H9 (cell line): ENCODE measurements around the gene ZSCAN31. TPM values are rescaled to one million over a fixed set of nuclear protein-coding genes. Genes with fewer than 3 reads are reported as not detected.

ENCODE experiments used
- DNase-seq: peaks from one replicate; pipeline ENCODE4 v3.0.0-alpha.2; 2017
- H2AFZ ChIP-seq: one replicate; pipeline ENCODE4 v1.6.1; 2013; ENCODE audit warnings: mild to moderate bottlenecking, low read length, control low read depth, moderate library complexity
- H2AK5ac ChIP-seq: 2 replicates; pipeline ENCODE4 v1.6.1; 2013; ENCODE audit warnings: low read length, control low read depth, mixed read lengths; ENCODE audit not compliant: insufficient read length
- H2BK120ac ChIP-seq: one replicate; pipeline ENCODE4 v1.6.1; 2013; ENCODE audit warnings: low read depth, mild to moderate bottlenecking, low read length, control low read depth, inconsistent platforms; ENCODE audit not compliant: poor library complexity, severe bottlenecking
- H2BK12ac ChIP-seq: 2 replicates; pipeline ENCODE4 v1.6.1; 2013; ENCODE audit warnings: low read length, control low read depth, mixed read lengths, low read depth; ENCODE audit not compliant: insufficient read length
- H2BK15ac ChIP-seq: 2 replicates; pipeline ENCODE4 v1.6.1; 2013; ENCODE audit warnings: low read depth, low read length, control low read depth
- H2BK20ac ChIP-seq: one replicate; pipeline ENCODE4 v1.6.1; 2013; ENCODE audit warnings: low read depth, mild to moderate bottlenecking, low read length, control low read depth, inconsistent platforms; ENCODE audit not compliant: poor library complexity, severe bottlenecking
- H2BK5ac ChIP-seq: 2 replicates; pipeline ENCODE4 v1.6.1; 2013; ENCODE audit warnings: low read length, control low read depth, mixed read lengths; ENCODE audit not compliant: insufficient read length
- H3K14ac ChIP-seq: 2 replicates; pipeline ENCODE4 v1.6.1; 2013; ENCODE audit warnings: low read length, control low read depth; ENCODE audit not compliant: insufficient read depth
- H3K18ac ChIP-seq: 2 replicates; pipeline ENCODE4 v1.6.1; 2013; ENCODE audit warnings: low read depth, mild to moderate bottlenecking, mixed read lengths, low read length, control low read depth; ENCODE audit not compliant: insufficient read length
- H3K23ac ChIP-seq: 2 replicates; pipeline ENCODE4 v1.6.1; 2013; ENCODE audit warnings: low read length, control low read depth, mixed read lengths, low read depth; ENCODE audit not compliant: insufficient read length
- H3K23me2 ChIP-seq: 2 replicates; pipeline ENCODE4 v1.6.1; 2013; ENCODE audit warnings: low read depth, mild to moderate bottlenecking, mixed read lengths, low read length, control low read depth; ENCODE audit not compliant: insufficient read length, poor library complexity, severe bottlenecking
- H3K27ac ChIP-seq: 2 replicates; pipeline ENCODE4 v1.5.1; 2013; ENCODE audit warnings: low read length, control low read depth, mixed read lengths, low read depth; ENCODE audit not compliant: insufficient read length
- H3K27me3 ChIP-seq: 2 replicates; pipeline ENCODE4 v1.6.1; 2013; ENCODE audit warnings: low read length, control low read depth, inconsistent platforms; ENCODE audit not compliant: insufficient read depth
- H3K4ac ChIP-seq: 2 replicates; pipeline ENCODE4 v1.6.1; 2013; ENCODE audit warnings: low read depth, mild to moderate bottlenecking, control low read depth, inconsistent platforms, low read length, moderate library complexity
- H3K4me1 ChIP-seq: 2 replicates; pipeline ENCODE4 v1.6.1; 2013; ENCODE audit warnings: low read length, control low read depth, inconsistent platforms; ENCODE audit not compliant: insufficient read depth
- H3K4me2 ChIP-seq: 2 replicates; pipeline ENCODE4 v1.6.1; 2013; ENCODE audit warnings: low read length, control low read depth, mixed read lengths; ENCODE audit not compliant: insufficient read length, insufficient read depth
- H3K56ac ChIP-seq: 2 replicates; pipeline ENCODE4 v1.6.1; 2013; ENCODE audit warnings: low read depth, mild to moderate bottlenecking, mixed read lengths, low read length, control low read depth; ENCODE audit not compliant: insufficient read length
- H3K79me1 ChIP-seq: 2 replicates; pipeline ENCODE4 v1.6.1; 2013; ENCODE audit warnings: low read depth, mild to moderate bottlenecking, moderate library complexity, low read length, control low read depth, inconsistent platforms; ENCODE audit not compliant: insufficient read depth, poor library complexity, severe bottlenecking
- H3K79me2 ChIP-seq: 2 replicates; pipeline ENCODE4 v1.6.1; 2013; ENCODE audit warnings: low read length, control low read depth, inconsistent platforms; ENCODE audit not compliant: insufficient read depth
- H3K9ac ChIP-seq: 2 replicates; pipeline ENCODE4 v1.6.1; 2013; ENCODE audit warnings: low read length, control low read depth, mixed read lengths; ENCODE audit not compliant: insufficient read length; ENCODE audit errors: extremely low read depth
- H3K9me3 ChIP-seq: one replicate; pipeline ENCODE4 v1.6.1; 2013; ENCODE audit warnings: low read depth, low read length, inconsistent platforms; ENCODE audit not compliant: control insufficient read depth
- H3T11ph ChIP-seq: one replicate; pipeline ENCODE4 v1.6.1; 2013; ENCODE audit warnings: mild to moderate bottlenecking, low read length, control low read depth, inconsistent platforms
- H4K20me1 ChIP-seq: one replicate; pipeline ENCODE4 v1.6.1; 2013; ENCODE audit not compliant: control insufficient read depth, insufficient read length, insufficient read depth
- H4K5ac ChIP-seq: 2 replicates; pipeline ENCODE4 v1.6.1; 2013; ENCODE audit warnings: low read depth, mild to moderate bottlenecking, mixed read lengths, low read length, control low read depth; ENCODE audit not compliant: insufficient read length
- H4K8ac ChIP-seq: replicated peaks from 2 replicates; pipeline ENCODE4 v1.6.1; 2013; ENCODE audit warnings: low read length, control low read depth, mixed read lengths, low read depth; ENCODE audit not compliant: insufficient read length
- H4K91ac ChIP-seq: 2 replicates; pipeline ENCODE4 v1.6.1; 2013; ENCODE audit warnings: low read depth, mild to moderate bottlenecking, moderate library complexity, mixed read lengths, low read length, control low read depth; ENCODE audit not compliant: insufficient read length
- H3K27ac Mint-ChIP-seq, 3 experiments: 2 replicates in 2 of 3; 3 replicates in 1 of 3; pipeline ENCODE4 v1.8.0; 2020 to 2021; ENCODE audit warnings: mixed read lengths in 3 of 3, mild to moderate bottlenecking in 1 of 3, moderate library complexity in 1 of 3
- H3K27me3 Mint-ChIP-seq: 2 replicates; pipeline ENCODE4 v1.8.0; 2021; ENCODE audit warnings: low read depth, mild to moderate bottlenecking, moderate library complexity, mixed read lengths
- H3K36me3 Mint-ChIP-seq, 3 experiments: 2 replicates in 2 of 3; 3 replicates in 1 of 3; pipeline ENCODE4 v1.8.0; 2020 to 2021; ENCODE audit warnings: low read depth in 3 of 3, mixed read lengths in 3 of 3; ENCODE audit not compliant: insufficient read depth in 1 of 3
- H3K4me1 Mint-ChIP-seq, 2 experiments: 2 replicates each; pipeline ENCODE4 v1.8.0; 2020; ENCODE audit warnings: mixed read lengths in 2 of 2
- H3K4me3 Mint-ChIP-seq, 2 experiments: 2 replicates in 1 of 2; 3 replicates in 1 of 2; pipeline ENCODE4 v1.8.0; 2020 to 2021; ENCODE audit warnings: mild to moderate bottlenecking in 2 of 2, mixed read lengths in 2 of 2, moderate library complexity in 1 of 2
- H3K9me3 Mint-ChIP-seq, 2 experiments: 2 replicates in 1 of 2; 3 replicates in 1 of 2; pipeline ENCODE4 v1.8.0; 2020; ENCODE audit warnings: mild to moderate bottlenecking in 2 of 2, mixed read lengths in 2 of 2, moderate library complexity in 1 of 2
- CTCF ChIP-seq: fragments of 200-600 bp; sonication (generic); conservative IDR thresholded peaks from 3 replicates; pipeline ENCODE4 v1.8.0; 2021; ENCODE audit warnings: antibody characterized with exemption, mild to moderate bottlenecking
- WGBS: extraction: QIAGEN DNeasy Blood & Tissue Kit; methylation state at CpG from one replicate; pipeline ENCODE4 v1.1.7; 2013; ENCODE audit warnings: missing lambda C conversion rate, low lambda C conversion rate, mixed read lengths; ENCODE audit not compliant: insufficient read length; ENCODE audit errors: extremely low coverage; 5-methylcytosine and 5-hydroxymethylcytosine counted together
- total RNA-seq: library from RNA; stranded (reverse); gene quantifications from 2 replicates; pipeline ENCODE4 v1.2.1, GENCODE V29; 2021

The ZSCAN31 gene
- total RNA-seq, 1 experiment from 2014 or later, result 7.1 TPM

GRCh38 chr6:28371706-28372451, 35.9 kb upstream of the ZSCAN31 start:
- Histone ChIP-seq H3T11ph (no peak overlapping the region), H2BK12ac (no peak overlapping the region), H3K79me2 (no peaks in the 10 kb centered on the region), H2BK20ac (no peak overlapping the region), H3K9ac (no peak overlapping the region), H2BK5ac (no peak overlapping the region), H4K20me1 (no peaks in the 10 kb centered on the region), H3K9me3 (no peaks in the 10 kb centered on the region), H3K18ac (no peak overlapping the region), H3K27ac (no peak overlapping the region), H3K4me2 (no peak overlapping the region), H2AK5ac (no peak overlapping the region), H3K56ac (no peak overlapping the region), H4K5ac (no peak overlapping the region), H3K23ac (no peak overlapping the region), H3K4me1 (no peaks in the 10 kb centered on the region), H4K8ac (no peak overlapping the region), H3K14ac (no peak overlapping the region), H2AFZ (no peak overlapping the region), H4K91ac (no peak overlapping the region), H3K27me3 (no peaks in the 10 kb centered on the region), H3K79me1 (no peaks in the 10 kb centered on the region), H2BK120ac (no peak overlapping the region), H2BK15ac (no peak overlapping the region), H3K23me2 (no peaks in the 10 kb centered on the region), H3K4ac (no peak overlapping the region)
- H3K4me1 Mint-ChIP-seq, result no peaks in the 10 kb centered on the region
- DNase-seq, result no peak
- H3K9me3 Mint-ChIP-seq, result no peaks in the 10 kb centered on the region
- H3K27me3 Mint-ChIP-seq, result no peaks in the 10 kb centered on the region
- WGBS, result no CpG with 5 or more reads among the region's 9 CpGs
- no peak overlapping the region for H3K4me3 Mint-ChIP-seq
- no peak for TF ChIP-seq CTCF
- no peak overlapping the region for H3K27ac Mint-ChIP-seq
- H3K36me3 Mint-ChIP-seq, result peaks cover 0 to 9% (median 5%) of the 10 kb centered on the region in 3 experiments; a peak in 4 of 7 replicates
